ENCODE results near the gene NR3C2. TPM values are rescaled to one million over a fixed set of nuclear protein-coding genes. Genes with fewer than 3 reads are reported as not detected.
"Not testable (repeated sequence)": the region's sequence is repeated elsewhere in the genome, so short reads cannot be mapped to it uniquely, and the experiment has no call there.

NR3C2 gene
- total RNA-seq, 1 donor from 2014 or later: 0.79 TPM

- Histone ChIP-seq H3K27me3 (ENCODE audit: control insufficient read depth, insufficient read depth, low read length) (no peaks in the 10 kb centered on the region), H3K4me3 (ENCODE audit: low read depth, low read length) (no peak overlapping the region), H3K36me3 (ENCODE audit: control insufficient read depth, insufficient read depth, low read length) (no peaks in the 10 kb centered on the region)
- DNase-seq (ENCODE audit: low read depth) (no peak), FAIRE-seq (no peak)
- no peak for TF ChIP-seq CTCF (IDR thresholded peaks at IDR 0.05; ENCODE audit: insufficient read depth, low read length, severe bottlenecking)
These were observed 114.5 kb downstream of the NR3C2 start for GRCh38 chr4:148327683-148328082.

GRCh38 chr4:148323316-148323715, 118.9 kb downstream of the NR3C2 start:
- FAIRE-seq; H3K27me3 ChIP-seq (ENCODE audit: control insufficient read depth, insufficient read depth, low read length); DNase-seq (ENCODE audit: low read depth); H3K4me3 ChIP-seq (ENCODE audit: low read depth, low read length); H3K36me3 ChIP-seq (ENCODE audit: control insufficient read depth, insufficient read depth, low read length): not testable (repeated sequence)

GRCh38 chr4:148315049-148315448, 127.2 kb downstream of the NR3C2 start:
- DNase-seq (ENCODE audit: low read depth) (no peak), FAIRE-seq (no peak)
- no peaks in the 10 kb centered on the region for H3K27me3 ChIP-seq (ENCODE audit: control insufficient read depth, insufficient read depth, low read length)
- no peak for TF ChIP-seq CTCF (IDR thresholded peaks at IDR 0.05; ENCODE audit: insufficient read depth, low read length, severe bottlenecking)
- H3K4me3 ChIP-seq (ENCODE audit: low read depth, low read length): no peak overlapping the region
- H3K36me3 ChIP-seq (ENCODE audit: control insufficient read depth, insufficient read depth, low read length): no peaks in the 10 kb centered on the region

- no peaks in the 10 kb centered on the region for H3K27me3 ChIP-seq (ENCODE audit: control insufficient read depth, insufficient read depth, low read length)
- no peak for DNase-seq (ENCODE audit: low read depth)
- H3K4me3 ChIP-seq (ENCODE audit: low read depth, low read length): no peak overlapping the region
- no peak for TF ChIP-seq CTCF (IDR thresholded peaks at IDR 0.05; ENCODE audit: insufficient read depth, low read length, severe bottlenecking)
- H3K36me3 ChIP-seq (ENCODE audit: control insufficient read depth, insufficient read depth, low read length): no peaks in the 10 kb centered on the region
- FAIRE-seq: no peak
These were observed 129.2 kb downstream of the NR3C2 start for GRCh38 chr4:148312956-148313490.

- DNase-seq (ENCODE audit: low read depth) (no peak), FAIRE-seq (no peak)
- peaks cover 3% of the 10 kb centered on the region for H3K27me3 ChIP-seq (ENCODE audit: control insufficient read depth, insufficient read depth, low read length)
- TF ChIP-seq CTCF (IDR thresholded peaks at IDR 0.05; ENCODE audit: insufficient read depth, low read length, severe bottlenecking): no peak
- H3K4me3 ChIP-seq (ENCODE audit: low read depth, low read length): no peak overlapping the region
- H3K36me3 ChIP-seq (ENCODE audit: control insufficient read depth, insufficient read depth, low read length): no peaks in the 10 kb centered on the region
These were observed 130.7 kb downstream of the NR3C2 start for GRCh38 chr4:148311526-148311925.

- Histone ChIP-seq H3K36me3 (ENCODE audit: control insufficient read depth, insufficient read depth, low read length) (no peaks in the 10 kb centered on the region), H3K4me3 (ENCODE audit: low read depth, low read length) (no peak overlapping the region), H3K27me3 (ENCODE audit: control insufficient read depth, insufficient read depth, low read length) (peaks cover 3% of the 10 kb centered on the region)
- no peak for DNase-seq (ENCODE audit: low read depth)
- FAIRE-seq: peak; percentile 18
- no peak for TF ChIP-seq CTCF (IDR thresholded peaks at IDR 0.05; ENCODE audit: insufficient read depth, low read length, severe bottlenecking)
These were observed 131.5 kb downstream of the NR3C2 start for GRCh38 chr4:148310756-148311155.
